Measurements from ENCODE around the gene LEO1.

The LEO1 gene

DNA sequence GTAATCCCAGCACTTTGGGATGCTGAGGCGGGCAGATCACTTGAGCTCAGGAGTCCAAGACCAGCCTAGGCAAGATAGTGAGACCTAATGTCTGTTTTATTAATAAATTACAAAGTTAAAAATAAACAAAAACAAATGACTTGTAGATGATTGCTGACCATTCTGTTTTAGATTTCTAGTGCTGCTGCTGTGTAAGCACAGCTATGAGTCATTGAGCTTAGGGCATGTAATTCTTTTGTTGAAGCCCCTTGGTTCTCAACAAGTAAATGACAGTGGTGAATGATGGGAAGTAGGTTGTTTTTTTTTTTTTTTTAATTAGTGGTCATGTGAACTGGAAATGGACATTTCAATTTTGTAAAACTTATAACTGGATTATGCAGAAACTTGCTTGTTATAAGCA lies 63.3 kb downstream of the LEO1 start:
- no peak overlapping the region for H3K4me3 ChIP-seq (ENCODE audit: low read depth, low read length)
- TF ChIP-seq, protein P1, sequence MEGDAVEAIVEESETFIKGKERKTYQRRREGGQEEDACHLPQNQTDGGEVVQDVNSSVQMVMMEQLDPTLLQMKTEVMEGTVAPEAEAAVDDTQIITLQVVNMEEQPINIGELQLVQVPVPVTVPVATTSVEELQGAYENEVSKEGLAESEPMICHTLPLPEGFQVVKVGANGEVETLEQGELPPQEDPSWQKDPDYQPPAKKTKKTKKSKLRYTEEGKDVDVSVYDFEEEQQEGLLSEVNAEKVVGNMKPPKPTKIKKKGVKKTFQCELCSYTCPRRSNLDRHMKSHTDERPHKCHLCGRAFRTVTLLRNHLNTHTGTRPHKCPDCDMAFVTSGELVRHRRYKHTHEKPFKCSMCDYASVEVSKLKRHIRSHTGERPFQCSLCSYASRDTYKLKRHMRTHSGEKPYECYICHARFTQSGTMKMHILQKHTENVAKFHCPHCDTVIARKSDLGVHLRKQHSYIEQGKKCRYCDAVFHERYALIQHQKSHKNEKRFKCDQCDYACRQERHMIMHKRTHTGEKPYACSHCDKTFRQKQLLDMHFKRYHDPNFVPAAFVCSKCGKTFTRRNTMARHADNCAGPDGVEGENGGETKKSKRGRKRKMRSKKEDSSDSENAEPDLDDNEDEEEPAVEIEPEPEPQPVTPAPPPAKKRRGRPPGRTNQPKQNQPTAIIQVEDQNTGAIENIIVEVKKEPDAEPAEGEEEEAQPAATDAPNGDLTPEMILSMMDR (IDR thresholded peaks at IDR 0.05; ENCODE audit: borderline replicate concordance, insufficient read depth, low read depth, low read length): no peak

DNA sequence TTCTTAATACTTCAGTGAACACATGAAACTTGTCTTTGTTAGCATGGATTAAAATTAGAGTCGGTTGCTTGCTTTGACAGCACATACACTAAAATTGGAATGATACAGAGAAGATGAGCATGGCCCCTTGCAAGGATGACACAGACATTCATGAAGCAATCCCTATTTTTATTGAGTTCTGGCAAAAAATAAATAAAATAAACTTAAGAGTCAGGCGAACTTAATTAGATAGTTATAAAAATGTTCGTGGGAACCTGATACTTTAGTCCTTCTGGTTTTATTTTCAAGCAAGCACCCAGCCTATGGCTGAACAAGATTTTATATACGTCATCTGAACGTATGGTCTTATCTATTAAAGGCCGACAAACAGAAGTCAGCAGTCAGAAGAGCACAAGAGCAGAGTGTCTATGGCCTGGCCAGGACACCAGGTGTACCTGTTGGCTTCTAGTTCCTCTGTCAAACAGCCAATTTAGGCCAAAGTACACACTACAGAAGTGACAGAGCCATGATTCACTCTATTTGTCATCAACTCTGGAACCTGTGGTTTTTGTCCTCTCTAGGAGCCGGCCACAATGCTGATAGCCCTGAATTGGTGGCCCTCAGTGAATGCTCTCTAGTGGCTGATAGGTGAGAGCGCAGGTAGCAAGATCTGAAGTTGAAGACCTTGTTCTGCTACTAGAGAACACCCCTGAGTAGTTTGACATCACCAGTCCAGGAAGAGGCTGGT lies 64.3 kb downstream of the LEO1 start:
- TF ChIP-seq, protein P1 (IDR thresholded peaks at IDR 0.05; ENCODE audit: borderline replicate concordance, insufficient read depth, low read depth, low read length): no peak
- no peak overlapping the region for H3K4me3 ChIP-seq (ENCODE audit: low read depth, low read length)

DNA sequence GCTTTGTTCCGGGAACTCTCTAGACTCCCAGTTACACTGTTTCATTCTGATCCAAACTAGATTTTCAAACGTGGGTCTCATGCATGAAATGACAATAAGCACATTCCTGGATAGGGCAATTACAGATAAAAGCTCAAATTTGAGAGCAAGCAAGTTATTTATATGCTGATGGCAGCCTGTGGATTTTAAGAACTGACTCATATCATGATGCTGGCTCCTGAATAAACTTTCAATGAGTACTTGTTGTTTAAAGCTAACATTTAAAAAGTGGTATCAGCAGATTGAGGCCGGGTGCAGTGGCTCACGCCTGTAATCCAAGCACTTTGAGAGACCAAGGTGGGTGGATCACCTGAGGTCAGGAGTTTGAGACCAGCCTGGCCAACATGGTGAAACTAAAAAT lies 66.6 kb downstream of the LEO1 start:
- no peak overlapping the region for H3K4me3 ChIP-seq (ENCODE audit: low read depth, low read length)
- TF ChIP-seq, protein P1 (IDR thresholded peaks at IDR 0.05; ENCODE audit: borderline replicate concordance, insufficient read depth, low read depth, low read length): no peak

DNA sequence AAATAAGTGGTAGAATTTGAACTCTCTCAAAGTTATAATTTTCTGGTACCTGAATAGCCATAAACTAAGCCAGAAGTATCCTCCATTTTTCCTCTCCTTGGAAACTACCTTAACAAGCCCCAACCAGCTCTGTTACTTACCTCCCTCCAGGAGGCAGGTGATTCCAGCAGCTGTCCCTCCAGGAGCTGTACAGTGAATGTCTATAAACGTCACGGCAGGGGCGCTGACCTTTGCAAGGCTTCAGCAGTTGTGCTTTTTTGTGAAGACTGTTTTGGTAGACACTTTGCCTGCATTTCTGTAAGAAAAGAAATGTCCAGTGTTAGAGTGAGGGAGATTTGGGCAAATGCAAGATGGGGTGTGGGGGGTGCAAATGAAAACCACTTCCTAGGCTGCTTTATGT lies 67.2 kb downstream of the LEO1 start:
- TF ChIP-seq, protein P1 (IDR thresholded peaks at IDR 0.05; ENCODE audit: borderline replicate concordance, insufficient read depth, low read depth, low read length): no peak
- H3K4me3 ChIP-seq (ENCODE audit: low read depth, low read length): no peak overlapping the region

DNA sequence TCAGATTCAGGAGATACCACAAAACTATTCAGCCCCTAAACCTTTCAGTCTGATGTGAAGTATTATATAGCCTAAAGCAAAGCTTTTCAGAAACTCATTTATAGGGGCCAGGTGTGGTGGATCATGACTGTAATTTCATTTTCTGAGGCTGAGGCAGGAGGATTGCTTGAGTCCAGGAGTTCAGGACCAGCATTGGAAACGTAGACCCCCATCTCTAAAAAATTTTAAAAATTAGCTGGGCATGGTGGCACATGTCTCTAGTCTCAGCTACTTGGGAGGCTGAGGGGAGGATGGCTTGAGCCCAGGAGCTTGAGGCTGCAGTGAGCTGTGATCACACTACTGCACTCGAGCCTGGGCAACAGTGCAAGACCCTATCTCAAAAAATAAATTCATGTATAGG lies 82.1 kb downstream of the LEO1 start:
- no peak overlapping the region for H3K4me3 ChIP-seq (ENCODE audit: low read depth, low read length)
- TF ChIP-seq, protein P1 (IDR thresholded peaks at IDR 0.05; ENCODE audit: borderline replicate concordance, insufficient read depth, low read depth, low read length): no peak

DNA sequence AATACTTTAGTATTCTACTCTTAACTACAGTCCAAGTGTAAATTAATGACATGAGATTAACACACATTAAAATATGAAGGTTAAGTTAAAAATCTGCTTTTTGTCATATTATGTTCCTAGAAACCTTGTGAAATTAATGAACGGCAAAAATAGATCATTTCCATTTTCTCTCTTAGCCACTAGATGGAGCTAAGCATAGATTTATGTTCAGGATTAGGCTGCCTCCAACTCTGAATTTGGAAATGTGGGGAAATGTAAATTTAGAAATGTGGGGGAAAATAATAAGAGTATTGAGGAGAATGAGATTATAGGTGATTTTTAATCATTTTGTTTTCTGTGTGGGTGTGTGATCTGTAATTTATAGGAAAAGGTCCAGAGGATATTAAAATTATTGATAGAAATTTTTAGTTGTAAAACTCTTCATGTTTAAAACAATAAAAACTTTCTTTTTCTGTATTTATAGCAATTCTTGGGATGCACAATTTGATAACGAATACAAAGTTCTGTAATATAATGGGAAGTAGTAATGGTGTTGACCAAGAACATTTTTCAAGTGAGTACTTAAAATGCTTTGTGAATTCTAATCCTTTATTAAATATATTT lies 82.9 kb downstream of the LEO1 start:
- TF ChIP-seq, protein P1 (IDR thresholded peaks at IDR 0.05; ENCODE audit: borderline replicate concordance, insufficient read depth, low read depth, low read length): peak; percentile 56
- H3K4me3 ChIP-seq (ENCODE audit: low read depth, low read length): no peak overlapping the region

Data from GM12875 (cell line).